CD4-positive, alpha-beta T cell treated with Interleukin-4 for 1 hour (primary cell): ENCODE data around the gene METTL9.
"Not testable (repeated sequence)": the region's sequence is repeated elsewhere in the genome, so short reads cannot be mapped to it uniquely, and the experiment has no call there.

Experiments used
- DNase-seq, 2 donors: peaks; one replicate each; pipeline ENCODE4 v3.0.0-alpha.2; 2020 to 2022

METTL9 gene

GRCh38 chr16:21666772-21667171, 67.4 kb downstream of the METTL9 start:
- DNase-seq, result no peak

GRCh38 chr16:21667575-21667974, 68.2 kb downstream of the METTL9 start:
- no peak for DNase-seq

- DNase-seq, result no peak
These were observed 74.1 kb downstream of the METTL9 start for GRCh38 chr16:21673469-21673868.

GRCh38 chr16:21674456-21674855, 75.1 kb downstream of the METTL9 start:
- not testable (repeated sequence) for DNase-seq

GRCh38 chr16:21680714-21681113, 81.3 kb downstream of the METTL9 start:
- not testable (repeated sequence) for DNase-seq

GRCh38 chr16:21683184-21683583, 83.8 kb downstream of the METTL9 start:
- no peak for DNase-seq

GRCh38 chr16:21684199-21684598, 84.8 kb downstream of the METTL9 start:
- DNase-seq, result peak; percentile 15 to 34

GRCh38 chr16:21685034-21685455, 85.7 kb downstream of the METTL9 start:
- DNase-seq, result no peak

GRCh38 chr16:21689107-21689506, 89.7 kb downstream of the METTL9 start:
- DNase-seq, result no peak

- not testable (repeated sequence) for DNase-seq
These were observed 91.6 kb downstream of the METTL9 start for GRCh38 chr16:21690967-21691366.

GRCh38 chr16:21694609-21695008, 95.2 kb downstream of the METTL9 start:
- DNase-seq, result no peak

- DNase-seq, result no peak
These were observed 97.7 kb downstream of the METTL9 start for GRCh38 chr16:21697032-21697431.

- DNase-seq, result no peak
These were observed 99.0 kb downstream of the METTL9 start for GRCh38 chr16:21698169-21699032.

GRCh38 chr16:21701271-21701670, 101.9 kb downstream of the METTL9 start:
- DNase-seq, result no peak

- DNase-seq, result no peak
These were observed 102.9 kb downstream of the METTL9 start for GRCh38 chr16:21702276-21702675.

GRCh38 chr16:21703156-21703555, 103.8 kb downstream of the METTL9 start:
- DNase-seq, result no peak

- no peak for DNase-seq
These were observed 104.3 kb downstream of the METTL9 start for GRCh38 chr16:21703589-21704174.

GRCh38 chr16:21704266-21704665, 104.9 kb downstream of the METTL9 start:
- no peak for DNase-seq

GRCh38 chr16:21704733-21705132, 105.4 kb downstream of the METTL9 start:
- no peak for DNase-seq
